ENCODE data around the gene OTUD7B.

The OTUD7B gene

GRCh38 chr1:149972547-149972946 is 38.0 kb downstream of the OTUD7B start:
- FAIRE-seq (no peak), DNase-seq (ENCODE audit: insufficient read length, low spot score) (no peak)
- TF ChIP-seq CTCF (IDR thresholded peaks at IDR 0.05; ENCODE audit: insufficient read depth, missing control alignments) = no peak

GRCh38 chr1:149967646-149968045 is 42.9 kb downstream of the OTUD7B start:
- no peak for TF ChIP-seq CTCF (IDR thresholded peaks at IDR 0.05; ENCODE audit: insufficient read depth, missing control alignments)

GRCh38 chr1:149967041-149967440 is 43.5 kb downstream of the OTUD7B start:
- TF ChIP-seq CTCF (IDR thresholded peaks at IDR 0.05; ENCODE audit: insufficient read depth, missing control alignments) = no peak
- no peak for FAIRE-seq
- no peak for DNase-seq (ENCODE audit: insufficient read length, low spot score)

More at GRCh38 chr1:149967646-149968045, 42.9 kb downstream of the OTUD7B start:
- no peak for FAIRE-seq
- DNase-seq (ENCODE audit: insufficient read length, low spot score) = no peak

- no peak for FAIRE-seq
- TF ChIP-seq CTCF (IDR thresholded peaks at IDR 0.05; ENCODE audit: insufficient read depth, missing control alignments) = no peak
- no peak for DNase-seq (ENCODE audit: insufficient read length, low spot score)
Observed at GRCh38 chr1:149966405-149966804, 44.1 kb downstream of the OTUD7B start.

- no peak for TF ChIP-seq CTCF (IDR thresholded peaks at IDR 0.05; ENCODE audit: insufficient read depth, missing control alignments)
- DNase-seq (ENCODE audit: insufficient read length, low spot score) (no peak), FAIRE-seq (no peak)
Observed at GRCh38 chr1:149965440-149965839, 45.1 kb downstream of the OTUD7B start.

GRCh38 chr1:149963358-149963757 is 47.2 kb downstream of the OTUD7B start:
- no peak for FAIRE-seq
- DNase-seq (ENCODE audit: insufficient read length, low spot score) = no peak
- TF ChIP-seq CTCF (IDR thresholded peaks at IDR 0.05; ENCODE audit: insufficient read depth, missing control alignments) = no peak

- FAIRE-seq (no peak), DNase-seq (ENCODE audit: insufficient read length, low spot score) (no peak)
- no peak for TF ChIP-seq CTCF (IDR thresholded peaks at IDR 0.05; ENCODE audit: insufficient read depth, missing control alignments)
Observed at GRCh38 chr1:149962736-149963135, 47.8 kb downstream of the OTUD7B start.
